ENCODE measurements around the gene KRTAP10-12.

DNA sequence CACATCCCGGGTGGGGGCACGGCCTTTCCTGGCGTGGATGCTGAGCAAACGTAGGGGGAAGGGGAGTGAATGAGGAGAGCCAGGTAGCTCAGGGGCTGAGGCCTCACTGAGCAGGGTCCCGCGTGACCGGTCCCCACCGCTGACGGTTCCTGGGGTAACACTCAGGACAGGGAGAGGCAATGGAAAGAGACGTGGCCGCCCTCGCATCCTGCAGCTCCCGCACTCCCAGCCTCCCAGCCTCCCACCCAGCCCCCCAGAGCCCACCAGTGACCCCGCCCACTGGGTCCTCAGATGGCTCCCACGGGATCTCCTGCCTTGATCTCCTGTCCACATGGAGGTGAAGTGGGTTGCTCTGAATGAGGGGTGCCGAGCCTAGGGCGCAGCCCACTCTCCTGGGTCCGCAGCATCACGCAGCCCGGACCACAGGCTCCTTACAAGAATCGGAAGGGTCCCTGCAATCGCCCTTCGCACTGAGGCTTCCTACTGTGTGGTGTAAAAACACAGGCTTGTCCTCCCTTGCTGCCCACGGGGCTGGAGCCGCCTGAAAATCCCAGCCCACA, 12.0 kb downstream of the KRTAP10-12 start:
- TF ChIP-seq, protein P1, sequence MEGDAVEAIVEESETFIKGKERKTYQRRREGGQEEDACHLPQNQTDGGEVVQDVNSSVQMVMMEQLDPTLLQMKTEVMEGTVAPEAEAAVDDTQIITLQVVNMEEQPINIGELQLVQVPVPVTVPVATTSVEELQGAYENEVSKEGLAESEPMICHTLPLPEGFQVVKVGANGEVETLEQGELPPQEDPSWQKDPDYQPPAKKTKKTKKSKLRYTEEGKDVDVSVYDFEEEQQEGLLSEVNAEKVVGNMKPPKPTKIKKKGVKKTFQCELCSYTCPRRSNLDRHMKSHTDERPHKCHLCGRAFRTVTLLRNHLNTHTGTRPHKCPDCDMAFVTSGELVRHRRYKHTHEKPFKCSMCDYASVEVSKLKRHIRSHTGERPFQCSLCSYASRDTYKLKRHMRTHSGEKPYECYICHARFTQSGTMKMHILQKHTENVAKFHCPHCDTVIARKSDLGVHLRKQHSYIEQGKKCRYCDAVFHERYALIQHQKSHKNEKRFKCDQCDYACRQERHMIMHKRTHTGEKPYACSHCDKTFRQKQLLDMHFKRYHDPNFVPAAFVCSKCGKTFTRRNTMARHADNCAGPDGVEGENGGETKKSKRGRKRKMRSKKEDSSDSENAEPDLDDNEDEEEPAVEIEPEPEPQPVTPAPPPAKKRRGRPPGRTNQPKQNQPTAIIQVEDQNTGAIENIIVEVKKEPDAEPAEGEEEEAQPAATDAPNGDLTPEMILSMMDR (conservative IDR thresholded peaks at IDR 0.05 in 1 of 2, IDR thresholded peaks at IDR 0.05 in 1 of 2; ENCODE audit: extremely low read depth in 1 of 2, insufficient read depth in 1 of 2, low read depth in 1 of 2, low read length in 2 of 2) = no peak
- no peak for TF ChIP-seq EZH2 (IDR thresholded peaks at IDR 0.05; ENCODE audit: borderline replicate concordance, low read length)

Data from mammary epithelial cell (primary cell).